Measurements from ENCODE around the gene NARS2.

Gene NARS2

DNA sequence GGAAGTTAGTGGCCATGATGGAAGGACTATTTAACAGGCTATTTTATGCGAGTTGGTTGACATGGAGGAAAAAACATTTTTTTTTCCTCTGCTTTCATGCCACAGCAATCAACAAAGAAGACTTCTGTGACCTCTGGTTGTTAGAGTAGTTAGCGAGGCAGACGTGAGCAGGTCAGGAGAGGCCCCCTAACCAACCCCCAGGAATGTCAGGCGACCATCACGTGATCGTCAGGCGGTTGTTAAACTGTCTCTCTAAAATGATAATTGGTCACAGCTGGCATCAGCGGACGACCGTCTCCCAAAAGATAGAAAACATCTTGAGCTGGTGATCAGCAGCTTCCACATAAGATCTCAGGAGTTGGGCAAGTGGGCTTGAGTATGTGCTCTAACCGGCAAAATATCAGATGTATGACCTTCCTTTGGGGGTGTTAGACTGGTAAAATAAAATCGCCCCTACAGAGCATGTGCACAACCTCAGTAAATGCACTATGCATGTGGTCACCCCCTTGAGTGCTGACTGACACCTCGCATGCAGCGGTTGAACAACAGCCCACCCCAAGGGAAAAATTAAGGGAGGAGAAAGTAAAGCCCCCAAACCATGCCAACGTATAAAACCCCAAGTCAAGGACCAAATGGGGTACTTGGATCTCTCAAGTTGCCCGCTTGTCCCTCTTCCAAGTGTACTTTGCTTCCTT lies 20.9 kb upstream of the NARS2 start:
- TF ChIP-seq GATA1 (IDR thresholded peaks at IDR 0.05; ENCODE audit: low read depth, low read length) (no peak), POLR2A (IDR thresholded peaks at IDR 0.05; ENCODE audit: low read length) (no peak)
- DNase-seq, result no peak

DNA sequence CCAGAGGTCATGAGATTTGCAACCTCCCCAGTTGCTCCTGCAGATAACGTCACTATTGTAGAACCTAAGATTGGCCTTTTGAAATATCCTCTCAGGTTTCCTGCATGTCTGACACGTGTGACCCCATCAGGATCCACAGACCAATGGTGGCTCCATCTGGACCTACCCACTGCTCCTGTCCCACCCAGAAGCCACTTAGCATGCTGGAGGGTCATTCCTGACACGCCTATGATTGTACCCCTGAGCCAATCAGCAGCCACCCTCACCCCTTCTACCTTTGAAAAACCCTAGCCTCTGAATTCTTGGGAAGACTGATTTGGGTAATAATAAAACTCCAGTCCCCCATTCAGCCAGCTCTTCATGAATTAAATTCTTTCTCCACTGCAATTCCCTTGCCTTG lies 20.1 kb upstream of the NARS2 start:
- TF ChIP-seq POLR2A (IDR thresholded peaks at IDR 0.05; ENCODE audit: low read length) (no peak), GATA1 (IDR thresholded peaks at IDR 0.05; ENCODE audit: low read depth, low read length) (no peak)
- no peak for DNase-seq

DNA sequence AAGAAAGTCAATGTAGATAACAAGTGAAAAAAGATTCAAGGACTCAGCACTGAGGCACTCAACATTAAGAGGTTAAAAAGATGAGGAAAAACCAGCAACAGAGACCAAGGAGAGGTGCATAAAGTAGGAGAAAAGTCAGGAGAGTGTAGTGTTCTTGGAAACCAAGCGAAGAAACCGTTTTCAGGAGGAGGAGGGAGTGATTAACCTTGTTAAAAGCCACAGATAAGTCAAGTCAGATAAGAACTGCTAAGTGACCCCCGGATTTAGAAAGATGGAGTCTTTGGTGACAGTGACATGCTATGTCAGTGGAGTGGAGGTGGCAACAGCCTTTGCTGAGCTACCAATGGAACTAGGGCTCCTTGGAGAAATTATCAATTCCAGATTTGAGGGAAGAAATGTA lies 13.9 kb upstream of the NARS2 start:
- no peak for TF ChIP-seq POLR2A (IDR thresholded peaks at IDR 0.05; ENCODE audit: low read length)
- TF ChIP-seq GATA1 (IDR thresholded peaks at IDR 0.05; ENCODE audit: low read depth, low read length), result no peak
- no peak for DNase-seq

DNA sequence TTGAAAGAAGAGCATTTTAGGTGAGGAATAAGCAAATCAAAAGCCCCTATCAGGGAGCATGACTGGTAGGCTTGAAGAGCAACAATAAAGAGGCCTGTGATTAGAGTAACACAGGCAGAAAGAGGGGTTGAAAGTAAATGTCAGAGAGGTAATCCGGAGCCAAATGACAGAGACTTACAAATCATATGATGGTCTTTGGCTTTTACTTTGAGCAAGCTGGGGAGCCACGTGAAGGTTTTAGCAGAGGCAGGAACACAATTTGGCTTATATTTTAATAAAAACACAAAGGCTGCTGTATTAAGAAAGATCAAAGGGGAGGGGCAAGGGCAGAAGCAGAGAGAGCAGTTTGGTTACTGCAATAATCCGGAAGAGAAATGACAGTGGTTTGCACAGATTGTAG lies 12.8 kb upstream of the NARS2 start:
- TF ChIP-seq POLR2A (IDR thresholded peaks at IDR 0.05; ENCODE audit: low read length) (no peak), GATA1 (IDR thresholded peaks at IDR 0.05; ENCODE audit: low read depth, low read length) (no peak)

DNA sequence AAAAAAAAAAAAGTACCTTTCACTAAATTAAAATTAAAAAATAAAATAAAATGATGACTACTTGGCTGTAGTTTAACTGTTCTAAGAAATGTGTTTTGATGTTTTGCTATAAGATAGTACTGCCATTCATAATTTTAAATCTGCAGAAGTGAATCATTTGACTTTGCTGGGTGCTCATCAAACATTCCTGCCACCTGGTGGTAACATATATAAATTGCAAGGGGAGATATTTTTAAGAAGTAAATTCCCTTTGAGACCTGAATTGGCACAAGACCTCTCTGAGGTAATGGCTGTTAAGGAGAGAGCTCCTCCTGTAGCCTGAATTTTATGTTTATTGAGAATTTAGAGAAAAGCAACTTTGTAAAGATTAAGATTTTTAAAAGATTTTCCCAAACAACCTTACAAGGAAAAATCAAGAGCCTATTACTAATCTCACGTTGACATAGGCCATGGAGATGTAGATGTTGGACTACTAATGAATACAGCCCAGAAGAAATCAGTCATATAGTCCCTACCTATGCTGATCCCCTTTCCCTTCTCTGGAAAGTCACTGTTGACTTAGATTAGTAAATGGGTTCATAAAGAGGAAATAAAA lies 11.9 kb upstream of the NARS2 start:
- DNase-seq, result peak; percentile 33 to 56
- TF ChIP-seq POLR2A (IDR thresholded peaks at IDR 0.05; ENCODE audit: low read length) (no peak), GATA1 (IDR thresholded peaks at IDR 0.05; ENCODE audit: low read depth, low read length) (no peak)

More for the DNA sequence above, 12.8 kb upstream of the NARS2 start:
- no peak for DNase-seq

DNA sequence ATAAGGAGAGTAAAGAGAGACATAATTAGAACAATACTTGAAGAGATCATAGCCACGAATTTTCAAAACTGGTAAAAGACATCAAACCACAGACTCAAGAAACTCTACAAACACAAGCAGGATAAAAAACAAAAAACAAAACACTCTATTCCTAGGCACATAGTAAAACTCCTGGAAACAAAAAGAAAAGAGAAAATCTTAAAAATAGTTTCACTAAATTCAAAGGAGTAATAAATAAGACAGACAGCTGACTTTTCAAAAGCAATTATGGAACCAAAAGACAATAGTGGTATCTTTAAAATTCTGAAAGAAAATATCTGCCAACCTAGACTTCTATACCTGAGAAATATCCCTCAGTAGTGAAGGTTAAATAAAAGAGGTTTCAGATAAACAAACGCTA lies 9.2 kb upstream of the NARS2 start:
- no peak for DNase-seq
- no peak for TF ChIP-seq POLR2A (IDR thresholded peaks at IDR 0.05; ENCODE audit: low read length)
- TF ChIP-seq GATA1 (IDR thresholded peaks at IDR 0.05; ENCODE audit: low read depth, low read length), result no peak

DNA sequence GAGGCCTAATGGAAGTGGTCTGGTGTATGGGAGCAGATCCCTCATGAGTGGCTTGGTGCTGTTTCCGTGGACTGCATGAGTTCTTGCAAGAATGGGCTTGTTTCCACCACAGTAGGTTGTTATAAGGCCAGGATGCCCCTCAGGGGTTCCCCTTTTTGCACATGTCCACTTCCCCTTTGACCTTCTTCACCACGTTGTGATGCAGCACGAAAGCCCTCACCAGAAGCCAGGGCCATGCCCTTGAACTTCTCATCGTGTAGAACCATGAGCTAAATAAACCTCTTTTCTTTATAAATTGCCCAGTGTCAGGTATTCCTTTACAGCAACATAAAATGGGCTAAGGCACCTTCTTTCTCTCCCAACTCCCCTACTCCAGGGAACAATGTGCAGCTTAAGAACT lies 2.8 kb upstream of the NARS2 start:
- no peak for TF ChIP-seq GATA1 (IDR thresholded peaks at IDR 0.05; ENCODE audit: low read depth, low read length)
- no peak for TF ChIP-seq POLR2A (IDR thresholded peaks at IDR 0.05; ENCODE audit: low read length)
- DNase-seq, result no peak

DNA sequence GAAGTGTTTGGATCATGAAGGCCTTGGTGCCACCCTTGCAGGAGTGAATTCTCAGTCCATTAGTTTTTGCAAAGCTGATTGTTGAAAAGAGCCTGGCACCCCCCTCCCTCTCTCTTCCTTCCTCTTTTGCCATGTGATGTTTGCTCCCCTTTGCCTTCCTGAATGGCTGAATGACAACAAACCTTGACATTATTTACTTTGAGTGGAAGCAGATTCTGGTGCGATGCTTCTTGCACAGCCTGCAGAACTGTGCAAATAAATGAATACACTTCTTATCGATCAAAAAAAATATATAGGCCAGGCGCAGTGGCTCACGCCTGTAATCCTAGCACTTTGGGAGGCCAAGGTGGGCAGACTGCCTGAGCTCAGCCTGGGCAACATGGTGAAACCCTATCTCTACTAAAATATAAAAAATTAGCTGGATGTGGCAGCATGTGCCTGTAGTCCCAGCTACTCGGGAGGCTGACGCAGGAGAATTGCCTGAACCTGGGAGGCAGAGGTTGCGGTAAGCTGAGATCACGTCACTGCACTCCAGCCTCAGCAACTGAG lies 2.0 kb upstream of the NARS2 start:
- TF ChIP-seq POLR2A (IDR thresholded peaks at IDR 0.05; ENCODE audit: low read length) (no peak), GATA1 (IDR thresholded peaks at IDR 0.05; ENCODE audit: low read depth, low read length) (no peak)
- DNase-seq, result no peak

DNA sequence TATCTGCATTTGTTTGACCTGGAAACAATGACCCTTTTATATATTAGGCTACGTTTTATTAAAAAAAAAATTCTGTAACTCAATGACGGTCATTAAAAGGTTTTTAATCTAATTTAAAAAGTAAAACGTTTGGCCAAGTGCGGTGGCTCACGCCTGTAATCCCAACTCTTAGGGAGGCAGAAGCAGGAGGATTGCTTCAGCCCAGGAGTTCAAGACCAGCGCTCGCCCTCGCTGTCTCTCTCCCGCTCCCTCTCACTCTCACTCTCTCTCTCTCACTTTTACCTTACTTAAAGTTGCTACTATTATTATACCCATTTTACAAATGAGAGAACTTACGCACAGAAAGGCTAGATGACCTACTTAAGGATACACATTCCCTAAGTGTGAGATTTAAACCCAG lies 814 bp upstream of the NARS2 start:
- DNase-seq, result peak in 1 of 2 experiments; percentile 26
- TF ChIP-seq POLR2A (IDR thresholded peaks at IDR 0.05; ENCODE audit: low read length) (no peak), GATA1 (IDR thresholded peaks at IDR 0.05; ENCODE audit: low read depth, low read length) (no peak)

DNA sequence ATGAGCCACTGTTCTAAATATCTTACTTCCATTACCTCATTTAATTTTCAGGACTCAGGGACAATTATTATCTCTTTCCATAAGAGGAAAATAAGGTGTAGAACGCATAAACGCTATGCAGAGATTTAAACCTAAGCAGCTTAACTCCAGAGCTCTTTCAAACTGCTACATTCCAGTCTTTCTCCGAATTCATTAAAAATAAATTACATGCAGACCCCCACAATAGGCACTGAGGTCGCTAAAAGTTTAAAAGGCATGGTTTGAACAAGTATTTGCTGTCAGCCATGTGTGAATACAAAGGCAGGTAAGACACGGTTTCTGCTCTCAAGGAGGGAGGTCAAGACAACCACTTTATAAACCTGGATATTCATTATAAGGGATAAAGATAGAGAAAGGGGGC lies 983 bp downstream of the NARS2 start:
- peak in 1 of 2 experiments; percentile 36 for DNase-seq
- TF ChIP-seq GATA1 (IDR thresholded peaks at IDR 0.05; ENCODE audit: low read depth, low read length) (no peak), POLR2A (IDR thresholded peaks at IDR 0.05; ENCODE audit: low read length) (no peak)

DNA sequence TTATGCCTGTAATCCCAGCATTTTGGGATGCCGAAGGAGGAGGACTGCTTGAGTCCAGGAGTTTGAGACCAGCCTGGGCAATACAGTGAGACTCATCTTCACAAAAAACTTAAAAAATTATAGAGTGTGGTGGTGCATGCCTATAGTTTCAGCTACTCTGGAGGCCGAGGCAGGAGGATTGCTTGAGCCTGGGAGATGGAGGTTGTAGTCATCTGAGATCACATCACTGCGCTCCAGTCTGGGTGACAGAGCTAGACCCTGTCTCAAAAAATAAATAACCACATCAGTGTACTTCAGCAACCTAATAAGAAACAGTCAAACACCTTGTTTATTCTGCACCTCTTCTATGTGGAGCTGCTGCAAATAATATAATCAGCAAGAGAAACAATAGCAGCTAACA lies 1.4 kb downstream of the NARS2 start:
- DNase-seq, result no peak
- TF ChIP-seq GATA1 (IDR thresholded peaks at IDR 0.05; ENCODE audit: low read depth, low read length), result no peak
- no peak for TF ChIP-seq POLR2A (IDR thresholded peaks at IDR 0.05; ENCODE audit: low read length)

DNA sequence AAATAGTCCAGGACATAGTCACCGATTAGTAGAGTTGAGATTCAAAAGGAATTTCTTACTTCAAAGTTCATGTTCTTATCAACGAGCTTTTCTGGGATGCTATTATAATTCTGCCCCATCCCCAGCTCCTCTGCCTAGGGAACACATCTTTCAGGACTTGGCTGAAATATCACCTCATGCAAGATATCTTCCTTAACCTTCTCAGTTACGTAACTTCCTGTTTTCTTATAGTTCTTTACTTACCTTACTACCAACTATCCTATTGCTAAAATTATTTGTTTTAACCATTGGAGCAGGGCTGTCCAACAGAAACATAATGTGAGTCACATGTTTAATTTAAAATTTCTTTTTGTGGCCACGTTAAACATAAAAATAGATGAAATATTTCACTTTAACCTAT lies 2.3 kb downstream of the NARS2 start:
- DNase-seq, result no peak
- TF ChIP-seq POLR2A (IDR thresholded peaks at IDR 0.05; ENCODE audit: low read length) (no peak), GATA1 (IDR thresholded peaks at IDR 0.05; ENCODE audit: low read depth, low read length) (no peak)

DNA sequence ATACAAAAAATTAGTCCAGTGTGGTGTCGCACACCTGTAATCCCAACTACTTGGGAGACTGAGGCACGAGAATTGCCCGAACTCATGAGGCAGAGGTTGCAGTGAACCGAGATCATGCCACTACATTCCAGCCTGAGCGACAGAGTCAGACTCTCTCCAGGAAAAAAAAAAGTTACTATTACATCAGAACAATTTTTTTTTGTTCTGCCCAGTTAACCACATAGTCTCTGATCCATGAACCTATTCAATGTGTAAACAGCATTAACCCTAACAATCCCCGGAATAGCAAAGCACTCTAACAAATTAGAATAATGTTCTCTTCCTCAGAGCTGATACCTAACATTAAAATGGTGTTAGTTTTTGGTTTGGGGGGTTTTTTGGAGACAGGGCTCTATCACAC lies 4.6 kb downstream of the NARS2 start:
- TF ChIP-seq POLR2A (IDR thresholded peaks at IDR 0.05; ENCODE audit: low read length) (no peak), GATA1 (IDR thresholded peaks at IDR 0.05; ENCODE audit: low read depth, low read length) (no peak)

DNA sequence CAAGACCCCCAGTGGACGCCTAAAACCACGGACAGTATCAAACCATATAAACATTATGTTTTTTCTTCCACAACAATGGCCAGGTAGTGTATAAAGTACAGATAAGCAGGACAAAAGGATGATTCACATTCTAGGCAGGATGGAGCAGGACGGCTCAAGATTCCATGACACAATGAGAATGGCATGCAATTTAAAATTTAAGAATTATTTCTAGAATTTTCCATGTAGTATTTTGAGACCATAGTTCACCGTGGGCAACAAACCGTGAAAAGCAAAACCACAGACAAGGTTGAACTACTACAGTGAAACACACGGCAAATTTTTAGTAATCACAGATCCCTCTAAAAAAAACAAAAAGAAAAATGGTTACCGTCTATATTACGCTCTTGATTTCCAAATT lies 7.5 kb downstream of the NARS2 start:
- TF ChIP-seq GATA1 (IDR thresholded peaks at IDR 0.05; ENCODE audit: low read depth, low read length) (no peak), POLR2A (IDR thresholded peaks at IDR 0.05; ENCODE audit: low read length) (no peak)
- DNase-seq, result no peak

More for the DNA sequence above, 4.6 kb downstream of the NARS2 start:
- DNase-seq, result no peak
